ENCODE measurements around the gene NFIC.
A peak's percentile ranks its signal among the peaks of the same experiment; 100 is the strongest.
"Not testable (repeated sequence)": the region's sequence is repeated elsewhere in the genome, so short reads cannot be mapped to it uniquely, and the experiment has no call there.

NFIC gene

DNA sequence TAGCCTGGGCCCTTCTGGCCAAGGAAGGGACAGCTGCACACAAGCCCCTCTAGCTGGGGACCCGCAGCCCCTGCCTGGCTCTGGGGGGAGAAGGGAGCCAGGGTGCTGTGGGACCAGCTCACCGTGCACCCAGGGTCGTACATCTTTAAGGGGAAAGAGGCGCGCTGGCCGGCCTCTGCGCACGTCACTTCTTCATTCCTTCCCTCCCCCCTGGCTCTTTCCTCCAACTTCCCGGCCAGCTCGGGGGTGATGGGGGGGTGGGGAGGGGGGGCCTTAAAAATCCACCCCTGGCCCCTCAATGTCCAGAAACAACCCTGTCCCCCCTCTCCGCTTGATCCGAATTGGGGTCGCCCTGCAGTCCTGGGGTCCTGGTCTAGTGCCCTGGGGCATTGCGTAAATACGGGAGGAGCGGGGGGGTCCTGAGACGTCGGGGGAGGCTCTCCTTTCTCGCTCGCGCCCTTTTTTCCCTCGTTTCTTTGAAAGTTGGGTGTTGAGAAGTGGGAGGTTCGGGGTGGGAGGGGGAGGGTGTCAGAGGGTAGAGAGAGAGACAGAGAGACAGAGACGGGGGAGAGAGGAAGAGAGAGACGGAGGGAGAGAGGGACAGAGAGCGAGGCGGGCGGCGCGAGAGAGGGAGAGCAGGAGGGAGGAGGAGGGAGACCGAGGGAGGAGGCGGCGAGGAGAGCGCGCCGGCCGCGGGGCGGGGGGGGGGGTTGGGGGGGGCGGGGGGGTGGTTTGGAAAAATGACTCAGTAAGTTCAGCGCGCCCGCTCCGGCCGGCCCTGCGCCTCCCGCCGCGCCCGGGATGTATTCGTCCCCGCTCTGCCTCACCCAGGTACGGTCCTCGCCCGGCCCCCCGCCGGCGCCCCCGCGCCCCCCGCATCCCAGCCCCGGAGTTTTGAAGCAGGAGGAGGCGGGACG, at the start of gene NFIC:
Gene NFIC (plus strand): TSS at position 748 of the 917 bp plus-strand sequence. CDS start 54 bp downstream, at position 802.
- no peak for DNase-seq (ENCODE audit: low read depth, low spot score)

DNA sequence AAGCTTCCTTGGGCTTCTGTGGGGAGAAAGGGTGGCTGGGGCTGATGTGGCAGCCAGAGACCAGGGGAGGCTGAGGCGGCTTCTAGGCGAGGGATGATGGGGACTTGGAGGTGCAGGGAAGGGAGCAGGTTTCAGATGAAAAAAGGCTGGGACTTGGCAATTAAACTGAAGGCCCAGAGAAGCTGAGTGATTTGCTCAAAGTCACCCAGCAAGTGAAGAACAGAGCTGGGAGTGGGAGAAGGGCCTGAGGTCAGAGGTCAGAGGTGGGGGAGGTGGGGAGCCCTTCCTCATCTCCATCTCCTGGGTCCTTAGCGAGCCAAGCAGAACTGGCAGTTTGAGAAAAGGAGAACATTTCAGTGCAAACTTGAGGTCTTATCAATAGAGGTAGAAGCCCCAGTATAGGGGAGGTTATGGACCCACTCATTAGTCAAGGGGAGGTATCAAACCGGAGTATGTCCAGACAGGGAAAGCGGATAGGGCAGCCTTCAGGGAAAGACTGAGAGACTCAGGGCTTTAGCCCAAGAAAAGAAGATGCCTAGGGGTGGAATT, 49.6 kb upstream of the NFIC start:
- no peak for DNase-seq (ENCODE audit: low read depth, low spot score)

DNA sequence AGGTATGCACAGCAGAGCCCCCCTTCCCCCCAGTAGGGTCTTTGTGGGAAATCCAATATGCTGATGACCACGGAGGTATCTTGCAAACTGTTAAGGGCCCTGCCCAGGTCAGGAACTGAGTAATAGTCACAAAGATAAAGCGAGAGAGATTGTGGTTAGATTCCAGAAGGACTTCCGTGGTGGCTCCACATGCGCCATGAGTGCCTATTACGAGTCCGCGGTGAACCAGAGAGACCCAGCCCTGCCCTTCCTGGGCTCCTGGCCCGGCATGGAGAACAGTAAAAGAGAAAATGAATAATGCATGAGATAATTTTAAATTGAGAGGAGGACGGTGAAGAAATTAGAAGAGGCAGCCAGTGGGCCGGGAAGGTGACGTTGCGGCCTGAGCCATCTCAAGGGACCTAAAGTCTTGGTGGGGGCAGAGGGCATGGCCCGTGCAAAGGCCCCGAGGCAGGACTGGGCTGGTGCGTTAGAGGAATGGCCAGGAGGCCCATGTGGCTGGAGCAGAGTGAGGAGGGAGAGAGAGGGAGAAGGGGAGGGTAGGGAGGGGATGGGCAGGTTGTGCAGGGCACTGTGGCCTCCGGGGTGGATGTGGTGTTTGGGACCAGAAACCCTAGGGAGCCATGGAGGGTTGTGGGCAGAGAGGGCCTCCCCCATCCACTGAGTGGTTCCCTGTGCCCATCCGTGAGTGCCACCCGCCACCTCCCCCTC, 46.6 kb upstream of the NFIC start:
- DNase-seq (ENCODE audit: low read depth, low spot score) = no peak

DNA sequence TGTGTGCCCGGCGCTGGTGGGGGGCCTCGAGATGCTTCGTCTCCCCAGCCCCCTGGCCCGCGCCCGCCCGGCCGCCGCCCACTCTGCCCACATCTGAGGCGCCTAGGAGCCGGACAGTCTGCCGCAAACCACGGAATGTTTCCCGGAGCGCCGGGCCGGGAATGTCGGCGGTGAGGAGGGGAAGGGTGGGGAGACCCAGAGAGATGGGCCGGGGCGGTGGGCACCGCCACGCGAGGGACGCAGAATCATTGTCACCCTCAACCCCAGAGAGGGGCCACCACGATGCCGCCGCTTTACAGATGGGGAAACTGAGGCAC, 46.1 kb upstream of the NFIC start:
- no peak for DNase-seq (ENCODE audit: low read depth, low spot score)

DNA sequence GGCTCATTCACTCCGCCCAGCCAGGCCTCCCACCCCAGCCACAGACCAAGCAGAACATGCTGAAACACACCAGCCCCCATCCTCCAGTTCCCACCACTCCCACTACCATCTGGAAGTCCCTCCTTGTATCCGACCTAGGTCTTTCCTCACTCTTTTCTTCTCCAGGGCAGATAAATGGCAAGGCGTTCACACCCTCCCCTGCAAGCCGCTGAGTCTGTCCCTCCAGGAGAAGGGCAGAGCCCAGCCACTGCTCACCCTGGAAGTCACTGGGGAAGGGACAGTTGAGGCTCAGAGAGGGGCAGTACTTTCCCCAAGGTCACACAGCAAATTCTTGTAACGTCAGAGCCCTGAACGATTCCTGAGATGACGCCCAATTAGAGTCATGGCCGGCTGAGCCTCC, 45.5 kb upstream of the NFIC start:
- DNase-seq (ENCODE audit: low read depth, low spot score) = no peak

DNA sequence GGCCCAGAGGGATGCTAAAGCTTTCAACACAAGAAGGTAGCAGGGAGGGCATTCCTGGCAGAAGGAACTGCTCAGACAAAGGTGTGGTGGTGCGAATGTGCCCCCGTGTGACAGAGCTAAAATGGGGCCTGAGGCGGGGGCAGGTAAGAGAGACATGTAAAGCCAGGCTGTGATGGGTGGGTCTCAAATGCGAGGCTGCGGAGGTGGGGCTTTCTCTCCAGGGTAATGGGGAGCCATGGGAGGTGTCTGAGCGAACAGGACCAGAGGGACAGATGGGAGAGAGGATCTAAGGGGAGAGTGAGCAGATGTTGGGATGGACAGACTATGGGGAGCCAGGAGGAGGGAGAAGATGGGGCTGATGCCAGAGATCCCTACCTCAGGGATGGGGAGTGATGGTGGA, 44.7 kb upstream of the NFIC start:
- no peak for DNase-seq (ENCODE audit: low read depth, low spot score)

DNA sequence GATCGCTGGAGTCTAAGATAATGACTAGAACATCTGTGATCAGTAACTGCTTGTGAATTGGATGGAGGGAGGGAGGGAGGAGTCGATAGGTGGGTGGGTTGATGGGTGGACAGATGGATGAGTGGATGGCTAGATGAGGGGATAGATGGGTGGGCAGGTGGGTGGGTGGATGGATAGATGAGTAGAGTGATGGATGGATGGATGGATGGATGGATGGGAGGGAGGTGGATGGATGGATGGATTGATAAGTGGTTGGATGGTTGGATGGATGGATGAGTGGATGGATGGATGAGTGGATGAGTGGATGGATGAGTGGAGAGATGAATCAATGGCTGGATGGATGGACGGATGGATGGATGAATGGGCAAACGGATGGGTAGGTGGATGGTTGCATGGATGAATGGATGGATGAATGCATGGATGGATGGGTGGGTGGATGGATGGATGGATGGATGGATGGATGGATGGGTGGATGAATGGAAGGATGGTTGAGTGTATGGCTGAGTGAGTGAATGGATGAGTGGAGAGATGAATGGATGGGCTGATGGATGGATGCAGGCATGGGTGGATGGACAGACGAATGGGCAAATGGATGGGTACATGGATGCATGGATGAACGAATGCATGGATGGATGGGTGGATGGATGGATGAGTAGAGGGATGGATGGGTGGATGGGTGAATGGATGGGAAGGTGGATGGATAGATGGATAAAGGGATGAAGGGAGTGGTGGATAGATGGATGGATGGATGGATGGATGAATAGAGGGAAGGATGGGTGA, 44.0 kb upstream of the NFIC start:
- DNase-seq (ENCODE audit: low read depth, low spot score) = no peak

DNA sequence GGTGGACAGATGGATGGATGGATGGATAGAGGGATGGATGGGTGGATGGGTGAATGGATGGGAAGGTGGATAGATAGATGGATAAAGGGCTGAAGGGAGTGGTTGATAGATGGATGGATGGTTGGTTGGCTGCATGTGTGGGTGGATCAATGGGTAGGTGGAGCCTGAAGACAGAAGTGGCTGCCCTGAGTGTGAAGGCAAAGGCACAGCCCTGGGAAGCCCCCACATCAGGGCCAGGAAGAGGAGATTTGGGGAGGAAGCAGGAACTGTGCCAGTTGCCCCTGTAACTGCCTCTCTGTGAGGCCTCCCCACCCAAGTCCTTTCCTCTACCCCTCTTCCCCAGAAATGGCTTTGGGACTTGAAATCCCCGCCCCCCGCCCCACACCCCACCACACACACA, 43.4 kb upstream of the NFIC start:
- DNase-seq (ENCODE audit: low read depth, low spot score) = no peak

DNA sequence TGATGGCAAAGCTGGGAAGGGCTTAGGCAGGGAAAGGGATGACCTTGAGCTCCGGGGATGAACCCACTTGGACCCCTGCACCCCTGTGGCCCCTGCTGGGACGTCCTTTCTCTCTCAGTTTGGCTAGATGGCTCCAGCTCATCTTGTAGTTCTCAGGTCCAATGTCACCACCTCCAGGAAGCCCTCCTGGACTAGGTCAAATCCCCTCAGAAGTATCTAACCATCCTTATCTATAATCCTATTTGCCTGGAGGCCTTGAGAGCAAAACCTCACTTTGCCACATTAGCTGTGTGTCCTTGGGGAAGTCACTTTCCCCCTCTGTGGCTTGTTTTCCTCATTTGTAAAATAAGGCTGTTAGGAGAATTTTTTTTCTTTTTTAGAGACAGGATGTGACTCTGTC, 42.7 kb upstream of the NFIC start:
- no peak for DNase-seq (ENCODE audit: low read depth, low spot score)

DNA sequence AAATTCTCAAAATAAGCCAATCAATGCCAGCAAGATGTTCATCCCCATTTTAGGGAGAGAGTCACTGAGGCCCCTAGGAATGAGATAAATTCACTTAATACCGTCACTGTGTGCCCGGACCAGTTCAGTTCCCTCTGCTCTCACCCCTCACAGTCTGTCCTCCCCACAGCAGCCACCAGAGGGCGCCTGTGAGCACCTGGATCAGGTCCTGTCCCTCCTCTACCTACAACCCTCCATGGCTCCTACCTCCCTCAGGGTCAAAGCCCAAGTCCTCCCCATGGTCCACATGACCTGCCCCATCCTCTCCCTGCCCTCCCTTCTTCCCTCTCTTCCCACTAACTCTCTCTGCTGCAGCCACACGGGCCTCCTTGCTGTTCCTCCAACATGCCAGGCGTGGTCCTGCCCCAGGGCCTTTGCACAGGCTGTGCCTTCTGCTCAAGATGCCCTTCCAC, 42.0 kb upstream of the NFIC start:
- DNase-seq (ENCODE audit: low read depth, low spot score) = peak; percentile 53

DNA sequence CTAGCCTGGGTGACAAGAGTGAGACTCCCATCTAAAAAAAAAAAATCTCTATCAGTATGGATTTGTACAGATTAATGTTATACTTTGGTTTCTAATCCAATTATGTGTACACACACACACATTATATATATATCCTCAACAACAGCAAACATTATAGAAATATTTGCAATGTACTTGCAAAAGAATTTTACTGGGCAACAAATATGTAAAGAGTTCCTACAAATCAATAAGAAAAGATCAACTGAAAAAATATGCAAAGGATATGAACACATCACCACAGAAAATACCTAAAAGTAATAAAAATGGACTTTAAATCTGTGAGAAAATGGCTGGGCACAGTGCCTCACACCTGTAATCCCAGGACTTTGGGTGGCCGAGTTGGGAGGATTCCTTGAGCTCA, 40.9 kb upstream of the NFIC start:
- DNase-seq (ENCODE audit: low read depth, low spot score) = no peak

DNA sequence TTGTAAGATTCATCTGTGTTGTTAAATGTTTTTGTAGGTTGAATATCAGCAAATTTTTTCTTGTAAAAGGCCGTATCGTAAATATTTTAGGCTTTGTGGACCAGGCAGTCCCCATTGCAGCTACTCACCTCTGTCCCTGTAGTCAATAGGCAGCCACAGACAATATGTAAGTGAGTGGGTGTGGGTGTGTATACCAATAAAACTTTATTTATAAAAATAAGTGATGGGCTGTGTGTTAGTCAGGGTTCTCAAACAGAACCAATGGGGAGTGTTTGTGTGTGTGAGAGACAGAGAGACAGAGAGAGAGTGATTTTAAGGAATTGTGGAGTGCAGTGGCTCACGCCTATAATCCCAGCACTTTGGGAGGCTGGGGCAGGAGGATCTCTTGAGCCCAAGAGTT, 37.6 kb upstream of the NFIC start:
- DNase-seq (ENCODE audit: low read depth, low spot score) = no peak

DNA sequence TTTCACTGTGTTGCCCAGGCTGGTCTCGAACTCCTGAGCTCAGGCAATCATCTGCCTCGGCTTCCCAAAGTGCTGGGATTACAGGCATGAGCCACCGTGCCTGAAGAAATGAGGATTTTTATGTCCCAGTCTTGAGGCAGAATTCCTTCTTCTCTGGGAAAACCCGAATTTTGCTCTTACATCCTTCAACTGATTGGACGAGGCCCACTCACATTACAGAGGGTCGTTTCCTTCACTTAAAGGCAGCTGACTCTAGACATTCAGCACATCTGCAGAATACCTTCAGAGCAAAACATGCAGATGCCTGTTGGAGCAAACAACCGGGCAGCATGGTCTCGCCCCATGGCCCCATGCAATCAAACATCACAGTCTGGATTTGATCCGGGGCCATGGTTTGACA, 36.3 kb upstream of the NFIC start:
- DNase-seq (ENCODE audit: low read depth, low spot score) = no peak

DNA sequence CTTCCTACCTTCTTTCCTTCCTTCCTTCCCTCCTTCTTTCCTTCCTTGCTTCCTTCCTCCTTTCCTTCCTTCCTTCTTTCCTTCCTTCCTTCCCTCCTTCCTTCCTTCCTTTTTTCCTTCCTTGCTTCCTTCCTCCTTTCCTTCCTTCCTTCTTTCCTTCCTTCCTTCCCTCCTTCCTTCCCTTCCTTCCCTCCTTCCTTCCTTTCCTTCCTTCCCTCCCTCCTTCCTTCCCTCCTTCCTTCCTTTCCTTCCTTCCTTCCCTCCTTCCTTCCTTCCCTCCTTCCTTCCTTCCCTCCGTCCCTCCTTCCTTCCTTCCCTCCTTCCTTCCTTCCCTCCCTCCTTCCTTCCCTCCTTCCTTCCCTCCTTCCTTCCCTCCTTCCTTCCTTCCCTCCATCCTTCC, 34.2 kb upstream of the NFIC start:
- DNase-seq (ENCODE audit: low read depth, low spot score) = not testable (repeated sequence)

DNA sequence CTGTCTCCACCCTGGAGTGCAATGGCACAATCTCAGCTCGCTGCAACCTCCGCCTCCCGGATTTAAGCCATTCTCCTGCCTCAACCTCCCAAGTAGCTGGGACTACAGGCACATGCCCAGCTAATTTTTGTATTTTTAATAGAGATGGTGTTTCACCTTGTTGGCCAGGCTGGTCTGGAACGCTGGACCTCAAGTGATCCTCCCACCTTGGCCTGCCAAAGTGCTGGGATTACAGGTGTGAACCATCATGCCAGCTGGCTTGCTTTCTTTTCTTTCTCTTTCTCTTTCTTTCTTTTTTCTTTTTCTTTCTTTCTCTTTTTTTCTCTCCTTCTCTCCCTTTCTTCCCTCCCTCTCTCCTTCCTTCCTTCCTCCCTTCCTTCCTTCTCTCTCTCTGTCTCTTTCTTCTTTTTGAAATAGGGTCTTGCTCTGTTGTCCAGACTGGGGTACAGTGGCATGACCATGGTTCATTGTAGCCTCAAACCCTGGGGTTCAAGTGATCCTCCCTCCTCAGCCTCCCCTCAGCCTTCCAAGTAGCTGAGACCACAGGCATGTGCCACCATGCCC, 33.3 kb upstream of the NFIC start:
- DNase-seq (ENCODE audit: low read depth, low spot score) = no peak

DNA sequence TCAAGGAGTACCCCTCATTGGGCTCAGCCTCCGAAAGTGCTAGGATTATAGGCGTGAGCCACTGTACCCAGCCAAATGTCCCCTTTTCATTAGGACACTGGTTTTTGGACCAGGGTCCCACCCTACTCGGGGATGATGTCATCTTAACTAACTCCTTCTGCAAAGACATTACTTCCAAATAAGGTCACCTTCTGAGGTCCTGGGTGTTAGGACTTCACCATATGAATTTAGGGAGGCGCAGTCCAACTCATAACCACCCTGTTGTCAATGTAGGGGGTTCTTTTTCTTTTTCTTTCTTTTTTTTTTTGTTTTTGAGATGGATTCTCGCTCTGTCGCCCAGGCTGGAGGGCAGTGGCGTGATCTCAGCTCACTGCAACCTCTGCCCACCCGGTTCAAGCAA, 32.7 kb upstream of the NFIC start:
- no peak for DNase-seq (ENCODE audit: low read depth, low spot score)

DNA sequence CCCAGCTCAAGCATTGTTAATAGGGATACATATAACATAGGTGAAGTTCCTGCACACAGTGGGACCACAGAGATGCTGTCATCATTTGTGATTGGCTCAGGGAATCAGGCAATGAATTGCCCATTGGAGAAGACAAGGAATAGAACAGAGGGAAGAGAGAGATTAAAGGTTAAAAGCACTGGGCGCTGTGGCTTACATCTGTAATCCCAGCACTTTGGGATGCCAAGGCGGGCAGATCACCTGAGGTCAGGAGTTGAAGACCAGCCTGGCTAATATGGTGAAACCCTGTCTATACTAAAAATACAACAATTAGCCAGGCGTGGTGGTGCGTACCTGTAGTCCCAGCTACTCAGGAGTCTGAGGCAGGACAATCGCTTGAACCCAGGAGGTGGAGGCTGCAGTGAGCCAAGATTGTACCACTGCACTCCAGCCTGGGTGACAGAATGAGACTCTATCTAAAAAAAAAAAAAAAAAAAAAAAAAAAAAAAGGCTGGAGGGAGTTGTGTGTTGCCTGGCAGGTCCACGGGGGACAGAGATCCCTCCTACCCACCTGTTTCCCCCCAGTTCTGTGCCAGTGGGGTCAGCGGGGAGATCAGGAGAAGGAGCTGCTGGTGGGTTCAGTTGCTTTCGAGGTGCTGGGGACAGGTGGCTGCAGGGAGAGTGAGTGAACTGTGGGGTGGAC, 31.5 kb upstream of the NFIC start:
- not testable (repeated sequence) for DNase-seq (ENCODE audit: low read depth, low spot score)

DNA sequence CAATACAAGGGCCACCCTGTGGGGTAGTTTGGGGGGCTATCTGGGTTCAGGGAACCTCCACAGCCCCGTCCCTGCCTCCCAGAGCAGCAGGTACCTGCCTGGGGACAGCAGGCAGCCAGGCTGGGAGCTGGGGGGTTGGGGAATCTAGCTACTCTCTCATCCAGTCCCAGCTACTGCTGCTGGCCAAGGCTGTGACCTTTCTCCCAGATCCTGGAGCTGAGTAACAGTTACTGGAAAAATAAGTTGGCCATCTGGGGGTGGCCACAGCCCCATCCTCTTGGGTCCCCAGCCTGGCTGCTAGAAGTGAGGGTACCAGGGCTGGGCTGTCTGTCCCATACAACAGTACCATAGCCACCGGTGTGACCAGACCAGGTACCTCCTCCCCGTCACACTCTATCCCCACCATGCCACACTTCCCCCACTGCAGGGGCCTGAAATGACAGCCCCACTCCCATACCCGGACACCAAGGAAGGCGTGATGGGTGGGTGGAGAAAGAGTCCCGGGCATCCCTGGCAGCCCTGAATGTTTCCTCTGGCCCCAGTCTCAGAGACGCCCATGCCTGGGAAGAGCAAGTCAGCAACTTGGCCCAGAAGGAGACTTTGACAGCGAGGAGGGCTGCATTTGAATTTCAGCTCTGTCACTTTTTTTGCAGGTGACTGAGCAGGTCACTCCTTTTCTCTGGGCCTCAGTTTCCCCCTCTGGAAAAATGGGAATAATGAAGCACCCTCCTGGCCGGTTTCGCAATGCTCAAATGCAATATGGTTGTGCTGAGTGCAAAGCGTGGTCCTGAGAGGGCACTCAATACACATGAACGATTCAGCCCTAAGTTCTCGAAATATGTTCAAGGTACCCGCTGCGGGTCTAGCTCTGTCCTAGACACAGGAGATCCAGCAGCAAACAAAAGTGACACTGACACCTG, 30.7 kb upstream of the NFIC start:
- DNase-seq (ENCODE audit: low read depth, low spot score) = no peak

DNA sequence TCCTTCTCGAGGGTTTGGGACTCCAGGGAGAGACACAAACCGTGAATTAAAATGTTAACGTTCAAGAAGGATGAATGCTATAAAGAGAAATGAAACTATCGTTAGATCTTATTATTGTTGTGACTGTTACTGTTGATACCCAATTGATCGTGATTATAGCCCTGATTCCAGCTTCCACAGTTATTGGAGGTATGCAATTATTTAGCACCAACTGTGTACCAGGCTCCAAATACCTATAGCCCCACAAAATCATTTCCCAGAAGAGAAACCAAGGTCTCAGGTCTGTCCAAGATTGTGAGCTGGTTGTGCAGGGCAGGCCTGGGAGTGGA, 30.1 kb upstream of the NFIC start:
- no peak for DNase-seq (ENCODE audit: low read depth, low spot score)

All from activated CD4-positive, CD25-positive, alpha-beta regulatory T cell treated with anti-CD3 and anti-CD28 coated beads, Interleukin-2, amount 50 U/mL, for 16 hours (primary cell).